Neutrophil (primary cell): Measurements from ENCODE around the gene DBNL.

Source experiments
- H3K27ac ChIP-seq: fragments of 200-600 bp; sonication (generic); 2 replicates; pipeline ENCODE4 v1.5.1; 2016; ENCODE audit warnings: mild to moderate bottlenecking, moderate library complexity
- H3K27me3 ChIP-seq: fragments of 200-600 bp; sonication (generic); 2 replicates; pipeline ENCODE4 v1.6.0; 2016; ENCODE audit warnings: mild to moderate bottlenecking
- H3K36me3 ChIP-seq: fragments of 200-600 bp; sonication (generic); 2 replicates; pipeline ENCODE4 v1.5.1; 2017
- H3K4me1 ChIP-seq, 2 experiments: fragments of 200-600 bp in 1 of 2; sonication (generic) in 1 of 2; 1 replicate in 1 of 2; 2 replicates in 1 of 2; pipeline versions ENCODE4 v1.5.1 to v1.6.1; 2013 to 2016; ENCODE audit warnings: low read depth in 1 of 2, low read length in 1 of 2, mild to moderate bottlenecking in 1 of 2, moderate library complexity in 1 of 2; ENCODE audit not compliant: control insufficient read depth in 1 of 2, insufficient read depth in 1 of 2
- H3K4me3 ChIP-seq, 2 experiments: fragments of 200-600 bp in 1 of 2; sonication (generic) in 1 of 2; 1 replicate in 1 of 2; 2 replicates in 1 of 2; pipeline ENCODE4 v1.5.1; 2013 to 2016; ENCODE audit warnings: low read depth in 1 of 2, low read length in 1 of 2, mild to moderate bottlenecking in 1 of 2, moderate library complexity in 1 of 2
- H3K9me3 ChIP-seq: fragments of 200-600 bp; sonication (generic); 2 replicates; pipeline ENCODE4 v1.5.1; 2016
- TF ChIP-seq, protein P1 (sequence below): fragments of 200-600 bp; sonication (generic); IDR thresholded peaks from 2 replicates; pipeline ENCODE4 v1.5.1; 2016; ENCODE audit warnings: antibody characterized with exemption

DBNL gene

DNA sequence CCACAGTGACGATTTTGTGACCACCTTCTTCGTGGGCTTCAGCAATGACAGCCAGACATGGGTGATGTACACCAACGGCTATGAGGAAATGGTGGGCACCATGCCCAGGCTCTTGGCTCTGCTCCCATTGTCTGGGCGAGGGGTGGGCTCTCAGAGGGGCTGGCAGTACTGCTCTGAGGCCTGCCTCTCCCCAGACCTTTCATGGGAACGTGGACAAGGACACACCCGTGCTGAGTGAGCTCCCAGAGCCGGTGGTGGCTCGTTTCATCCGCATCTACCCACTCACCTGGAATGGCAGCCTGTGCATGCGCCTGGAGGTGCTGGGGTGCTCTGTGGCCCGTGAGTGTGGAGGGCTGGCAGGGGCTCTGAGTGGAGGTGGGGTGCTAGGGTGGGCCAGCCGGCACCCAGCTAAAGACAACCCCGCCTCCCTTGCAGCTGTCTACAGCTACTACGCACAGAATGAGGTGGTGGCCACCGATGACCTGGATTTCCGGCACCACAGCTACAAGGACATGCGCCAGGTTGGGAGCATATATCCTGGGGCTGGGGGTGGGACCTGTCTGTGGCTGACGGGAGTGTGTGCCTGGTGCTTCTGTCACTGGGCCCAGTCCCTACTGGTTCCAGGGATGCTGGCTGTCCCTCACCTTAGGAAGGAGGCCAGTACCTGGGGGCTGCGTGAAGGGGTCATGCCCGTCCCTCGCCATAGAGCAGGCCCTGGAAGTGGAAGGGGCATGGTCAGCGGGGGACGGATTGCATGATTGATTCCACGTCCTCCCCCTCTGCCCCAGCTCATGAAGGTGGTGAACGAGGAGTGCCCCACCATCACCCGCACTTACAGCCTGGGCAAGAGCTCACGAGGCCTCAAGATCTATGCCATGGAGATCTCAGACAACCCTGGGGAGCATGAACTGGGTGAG, 66.5 kb downstream of the DBNL start:
- Histone ChIP-seq H3K4me1 (no peaks in the 10 kb centered on the region), H3K4me3 (no peak overlapping the region), H3K36me3 (no peaks in the 10 kb centered on the region), H3K27ac (no peak overlapping the region), H3K27me3 (peaks cover 12% of the 10 kb centered on the region), H3K9me3 (no peaks in the 10 kb centered on the region)
- TF ChIP-seq, protein P1, sequence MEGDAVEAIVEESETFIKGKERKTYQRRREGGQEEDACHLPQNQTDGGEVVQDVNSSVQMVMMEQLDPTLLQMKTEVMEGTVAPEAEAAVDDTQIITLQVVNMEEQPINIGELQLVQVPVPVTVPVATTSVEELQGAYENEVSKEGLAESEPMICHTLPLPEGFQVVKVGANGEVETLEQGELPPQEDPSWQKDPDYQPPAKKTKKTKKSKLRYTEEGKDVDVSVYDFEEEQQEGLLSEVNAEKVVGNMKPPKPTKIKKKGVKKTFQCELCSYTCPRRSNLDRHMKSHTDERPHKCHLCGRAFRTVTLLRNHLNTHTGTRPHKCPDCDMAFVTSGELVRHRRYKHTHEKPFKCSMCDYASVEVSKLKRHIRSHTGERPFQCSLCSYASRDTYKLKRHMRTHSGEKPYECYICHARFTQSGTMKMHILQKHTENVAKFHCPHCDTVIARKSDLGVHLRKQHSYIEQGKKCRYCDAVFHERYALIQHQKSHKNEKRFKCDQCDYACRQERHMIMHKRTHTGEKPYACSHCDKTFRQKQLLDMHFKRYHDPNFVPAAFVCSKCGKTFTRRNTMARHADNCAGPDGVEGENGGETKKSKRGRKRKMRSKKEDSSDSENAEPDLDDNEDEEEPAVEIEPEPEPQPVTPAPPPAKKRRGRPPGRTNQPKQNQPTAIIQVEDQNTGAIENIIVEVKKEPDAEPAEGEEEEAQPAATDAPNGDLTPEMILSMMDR, result no peak
